ENCODE data around the gene TIMM9. TPM values are rescaled to one million over a fixed set of nuclear protein-coding genes. Genes with fewer than 3 reads are reported as not detected.
"Not testable (repeated sequence)": the region's sequence is repeated elsewhere in the genome, so short reads cannot be mapped to it uniquely, and the experiment has no call there.

The TIMM9 gene
- total RNA-seq, 1 donor from 2014 or later, result 37.7 TPM

DNA sequence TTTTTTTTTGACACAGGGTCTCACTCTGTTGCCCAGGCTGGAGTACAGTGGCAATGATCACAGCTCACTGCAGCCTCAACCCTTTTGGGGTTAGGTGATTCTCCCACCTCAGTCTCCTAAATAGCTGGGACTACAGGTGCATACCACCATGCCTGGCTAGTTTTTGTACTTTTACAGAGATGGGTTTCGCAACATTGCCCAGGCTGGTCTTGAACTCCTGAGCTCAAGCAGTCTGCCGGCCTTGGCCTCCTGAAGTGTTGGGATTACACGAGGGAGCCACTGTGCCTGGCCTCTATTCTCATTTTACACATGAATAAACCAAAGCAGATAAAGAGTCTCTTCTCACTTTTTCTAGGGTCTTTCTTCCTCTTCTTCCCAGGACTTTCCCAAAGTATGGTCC, 28.4 kb downstream of the TIMM9 start:
- DNase-seq (ENCODE audit: extremely low read depth, low read depth, low spot score), result no peak

DNA sequence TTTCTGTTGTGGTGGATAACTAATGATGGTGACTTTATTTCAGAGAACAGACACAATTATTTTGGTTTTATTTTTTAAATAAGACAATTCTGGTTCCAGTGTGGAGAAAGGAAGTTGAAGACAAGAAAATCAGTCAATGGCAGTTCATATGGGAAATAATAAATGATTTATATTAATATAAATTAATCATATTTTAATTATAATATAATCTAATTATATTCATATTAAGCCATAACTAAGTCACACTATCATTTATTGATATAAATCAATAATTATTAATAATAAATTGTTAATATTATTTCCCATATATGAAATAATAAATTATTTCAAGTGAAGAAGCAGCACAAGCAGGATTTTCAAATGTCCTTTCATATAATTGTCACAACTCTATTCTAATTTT, 28.8 kb downstream of the TIMM9 start:
- DNase-seq (ENCODE audit: extremely low read depth, low read depth, low spot score), result no peak

DNA sequence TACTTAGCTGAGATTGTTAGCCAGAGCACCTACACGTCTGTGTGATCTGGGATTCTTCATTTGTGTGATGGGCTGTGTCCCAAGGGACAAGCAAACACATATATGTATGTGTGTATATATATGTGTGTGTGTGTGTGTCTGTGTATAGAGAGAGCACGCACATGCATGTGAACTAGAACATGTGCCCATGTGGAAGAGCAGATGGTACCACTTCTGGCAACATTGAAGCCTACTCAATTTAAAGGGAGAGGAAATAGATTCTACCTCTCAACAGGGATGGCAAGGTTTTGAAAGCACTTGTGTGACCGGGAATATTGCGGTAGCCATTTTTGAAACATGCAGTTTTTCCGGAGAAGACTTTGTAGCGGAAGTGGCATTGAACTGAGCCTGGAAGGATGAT, 30.2 kb downstream of the TIMM9 start:
- DNase-seq (ENCODE audit: extremely low read depth, low read depth, low spot score), result no peak

- DNase-seq (ENCODE audit: extremely low read depth, low read depth, low spot score), result no peak
Observed at GRCh38 chr14:58395812-58396788, 31.2 kb downstream of the TIMM9 start, which contains the start of gene TOMM20L. Gene TOMM20L (plus strand): TSS chr14:58395930. CDS start chr14:58395958, 28 bp downstream.

DNA sequence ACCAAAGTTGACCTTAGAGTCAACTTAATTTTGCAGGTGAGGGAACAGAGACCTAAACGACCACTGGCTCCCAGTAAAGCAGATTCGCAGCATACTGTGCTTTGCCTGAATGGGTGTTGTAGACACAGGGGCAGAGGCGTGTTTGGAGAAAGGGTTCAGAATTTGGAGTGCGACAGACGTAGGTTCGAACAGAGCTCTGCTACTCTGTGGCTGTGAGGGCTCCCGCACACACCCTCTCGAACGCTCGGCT, 31.8 kb downstream of the TIMM9 start:
- no peak for DNase-seq (ENCODE audit: extremely low read depth, low read depth, low spot score)

GRCh38 chr14:58390830-58391229, 36.5 kb downstream of the TIMM9 start:
- no peak for DNase-seq (ENCODE audit: extremely low read depth, low read depth, low spot score)

DNA sequence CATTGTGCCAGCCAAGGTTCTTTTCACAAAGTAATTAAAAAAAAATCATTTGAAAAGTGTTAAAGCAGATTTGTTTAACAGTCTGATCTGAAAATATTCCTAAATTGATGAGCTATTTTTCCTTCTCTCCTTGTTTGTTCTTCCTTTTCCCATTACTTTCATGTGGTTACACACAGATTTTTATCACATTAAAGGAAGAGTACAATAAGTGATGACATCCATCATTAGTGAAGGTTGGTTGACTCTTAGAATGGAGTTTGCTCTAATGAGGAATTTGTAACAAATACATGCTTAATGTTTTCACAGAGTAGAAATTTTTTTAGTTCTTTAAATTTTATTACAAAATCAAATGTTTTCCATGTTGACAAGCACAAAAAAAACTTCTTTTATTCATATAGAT, 50.5 kb downstream of the TIMM9 start:
- no peak for DNase-seq (ENCODE audit: extremely low read depth, low read depth, low spot score)

DNA sequence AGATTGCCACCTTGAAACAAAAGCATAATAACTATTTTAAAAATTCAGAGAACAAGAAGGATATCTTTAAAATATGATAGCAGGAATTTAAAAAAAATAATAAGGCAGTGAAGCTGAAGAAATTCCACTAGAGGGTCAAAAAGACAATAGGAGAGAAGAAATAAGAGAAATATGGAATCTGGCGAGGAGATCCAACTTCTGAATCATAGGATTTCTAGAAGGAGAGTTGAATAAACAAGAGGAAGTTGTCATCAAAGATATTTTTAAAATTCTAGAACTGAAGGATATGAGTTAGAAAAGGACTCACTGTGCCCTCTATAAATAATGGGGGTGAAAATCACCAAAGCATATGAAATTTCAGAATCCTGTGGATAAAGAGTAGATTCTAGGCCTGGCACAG, 58.4 kb downstream of the TIMM9 start:
- DNase-seq (ENCODE audit: extremely low read depth, low read depth, low spot score), result peak; percentile 10

GRCh38 chr14:58367296-58367695, 60.0 kb downstream of the TIMM9 start:
- no peak for DNase-seq (ENCODE audit: extremely low read depth, low read depth, low spot score)

DNA sequence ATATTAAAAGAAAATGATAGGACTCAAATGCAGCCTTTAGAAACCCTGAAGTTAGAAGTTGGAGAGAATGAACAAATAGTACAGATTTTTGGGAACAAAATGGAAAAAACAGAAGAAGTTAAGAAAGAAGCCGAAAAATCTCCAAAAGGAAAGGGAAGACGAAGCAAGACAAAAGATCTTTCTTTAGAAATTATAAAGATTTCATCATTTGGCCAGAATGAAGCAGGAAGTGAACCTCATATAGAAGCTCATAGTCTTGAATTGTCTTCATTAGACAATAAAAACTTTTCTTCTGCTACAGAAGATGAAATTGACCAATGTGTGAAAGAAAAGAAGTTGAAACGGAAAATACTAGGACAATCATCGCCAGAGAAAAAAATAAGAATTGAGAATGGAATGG, 63.0 kb downstream of the TIMM9 start:
- DNase-seq (ENCODE audit: extremely low read depth, low read depth, low spot score), result no peak

DNA sequence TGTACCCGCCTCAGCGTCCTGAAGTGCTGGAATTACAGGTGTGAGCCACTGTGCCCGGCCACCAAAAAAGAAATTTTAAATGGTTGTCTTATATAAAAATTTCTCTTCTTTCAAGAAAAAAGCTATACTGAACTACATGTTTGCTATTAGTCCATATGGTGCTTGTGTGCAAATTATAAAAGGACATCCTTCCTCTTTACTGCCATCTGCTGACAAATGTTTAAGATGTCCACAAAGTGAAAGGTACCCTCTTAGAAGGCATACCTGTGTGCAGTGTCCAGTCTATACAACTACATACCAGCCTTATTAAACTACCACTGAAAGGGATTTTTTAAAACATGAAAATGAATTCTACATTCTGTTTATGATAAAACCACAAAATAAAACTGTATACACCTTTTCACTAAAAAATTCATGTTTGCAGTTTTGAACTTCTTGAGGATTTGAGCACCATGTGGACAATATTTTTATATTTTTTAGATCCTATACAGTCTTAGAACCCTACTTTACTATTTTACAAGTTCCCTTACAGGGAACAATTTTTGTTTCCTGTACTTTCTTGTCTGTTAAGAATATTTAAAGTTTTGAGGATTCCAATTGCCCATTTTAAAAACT, 64.4 kb downstream of the TIMM9 start:
- DNase-seq (ENCODE audit: extremely low read depth, low read depth, low spot score), result no peak

GRCh38 chr14:58362272-58362671, 65.1 kb downstream of the TIMM9 start:
- DNase-seq (ENCODE audit: extremely low read depth, low read depth, low spot score), result not testable (repeated sequence)

Other genes with a start within 250 kb of the TIMM9 start
- gene ACTR10, start 227.4 kb downstream of the TIMM9 start, total RNA-seq, result 64.2 and 67.0 TPM in 2 replicates
- gene PSMA3, start 182.7 kb downstream of the TIMM9 start, total RNA-seq, result 171 and 192 TPM in 2 replicates
- 7.0 and 16.0 TPM in 2 replicates for gene ARID4A, start 129.0 kb downstream of the TIMM9 start, total RNA-seq
- not detected in 2 replicates for gene TOMM20L, start 31.6 kb downstream of the TIMM9 start, total RNA-seq
- 8.8 and 20.2 TPM in 2 replicates for gene KIAA0586, start 188 bp upstream of the TIMM9 start, total RNA-seq
- gene DACT1, start 210.4 kb upstream of the TIMM9 start, total RNA-seq, result 1.2 and 4.3 TPM in 2 replicates